Measurements from ENCODE around the gene C1QTNF9B.
A peak's percentile ranks its signal among the peaks of the same experiment; 100 is the strongest.
"Not testable (repeated sequence)": the region's sequence is repeated elsewhere in the genome, so short reads cannot be mapped to it uniquely, and the experiment has no call there.

C1QTNF9B gene

GRCh38 chr13:23894746-23895145, 2.6 kb downstream of the C1QTNF9B start:
- DNase-seq (ENCODE audit: low read depth in 2 of 2) = not testable (repeated sequence)

- DNase-seq (ENCODE audit: low read depth in 2 of 2) = not testable (repeated sequence)
Measured at GRCh38 chr13:23893791-23894190, 3.5 kb downstream of the C1QTNF9B start.

GRCh38 chr13:23889615-23890607, 7.4 kb downstream of the C1QTNF9B start:
- no peak for DNase-seq (ENCODE audit: low read depth in 2 of 2)

- peak; percentile 83 to 86 for DNase-seq (ENCODE audit: low read depth in 2 of 2)
Measured at GRCh38 chr13:23888658-23889614, 8.4 kb downstream of the C1QTNF9B start, which contains the start of gene MIPEP. Gene MIPEP (minus strand): TSS chr13:23889400. CDS start chr13:23889320, 80 bp downstream.

GRCh38 chr13:23884361-23884760, 12.9 kb downstream of the C1QTNF9B start:
- not testable (repeated sequence) for DNase-seq (ENCODE audit: low read depth in 2 of 2)

- DNase-seq (ENCODE audit: low read depth in 2 of 2) = no peak
Measured at GRCh38 chr13:23883255-23883654, 14.0 kb downstream of the C1QTNF9B start.

GRCh38 chr13:23881402-23881800, 15.9 kb downstream of the C1QTNF9B start:
- DNase-seq (ENCODE audit: low read depth in 2 of 2) = not testable (repeated sequence)

- not testable (repeated sequence) for DNase-seq (ENCODE audit: low read depth in 2 of 2)
Measured at GRCh38 chr13:23880493-23881401, 16.6 kb downstream of the C1QTNF9B start.

GRCh38 chr13:23877286-23877685, 20.0 kb downstream of the C1QTNF9B start:
- DNase-seq (ENCODE audit: low read depth in 2 of 2) = no peak

- no peak for DNase-seq (ENCODE audit: low read depth in 2 of 2)
Measured at GRCh38 chr13:23876265-23876664, 21.0 kb downstream of the C1QTNF9B start.

- DNase-seq (ENCODE audit: low read depth in 2 of 2) = no peak
Measured at GRCh38 chr13:23871616-23872220, 25.6 kb downstream of the C1QTNF9B start.

GRCh38 chr13:23870356-23871140, 26.8 kb downstream of the C1QTNF9B start:
- DNase-seq (ENCODE audit: low read depth in 2 of 2) = no peak

- no peak for DNase-seq (ENCODE audit: low read depth in 2 of 2)
Measured at GRCh38 chr13:23868521-23868920, 28.8 kb downstream of the C1QTNF9B start.

GRCh38 chr13:23867027-23867491, 30.2 kb downstream of the C1QTNF9B start:
- no peak for DNase-seq (ENCODE audit: low read depth in 2 of 2)

- DNase-seq (ENCODE audit: low read depth in 2 of 2) = no peak
Measured at GRCh38 chr13:23866420-23867026, 30.8 kb downstream of the C1QTNF9B start.

GRCh38 chr13:23865906-23866305, 31.4 kb downstream of the C1QTNF9B start:
- DNase-seq (ENCODE audit: low read depth in 2 of 2) = no peak

GRCh38 chr13:23865026-23865425, 32.3 kb downstream of the C1QTNF9B start:
- DNase-seq (ENCODE audit: low read depth in 2 of 2) = no peak

- DNase-seq (ENCODE audit: low read depth in 2 of 2) = no peak
Measured at GRCh38 chr13:23861310-23861709, 36.0 kb downstream of the C1QTNF9B start.

- no peak for DNase-seq (ENCODE audit: low read depth in 2 of 2)
Measured at GRCh38 chr13:23859904-23860303, 37.4 kb downstream of the C1QTNF9B start.

Data from stimulated activated CD4-positive, alpha-beta T cell treated with anti-CD3 and anti-CD28 coated beads, Interleukin-15, amount 100 ng/mL, for 48 hours (primary cell).